MM.1S (cell line): ENCODE data around the gene SPAG16.

ENCODE experiments used
- DNase-seq: peaks from one replicate; pipeline ENCODE4 v3.0.0-alpha.2; 2015
- H2AFZ ChIP-seq: fragments of 300-600 bp; sonication (generic); 2 replicates; pipeline ENCODE4 v1.6.0; 2016; ENCODE audit warnings: antibody characterized with exemption, low read length
- H3F3A ChIP-seq: fragments of 300-600 bp; sonication (generic); 2 replicates; pipeline ENCODE4 v1.6.1; 2016; ENCODE audit warnings: mild to moderate bottlenecking, antibody characterized with exemption, low read length, moderate library complexity, mixed read lengths; ENCODE audit not compliant: insufficient read depth
- H3K27ac ChIP-seq: fragments of 300-600 bp; sonication (generic); 2 replicates; pipeline ENCODE4 v1.5.1; 2016; ENCODE audit warnings: mild to moderate bottlenecking, low read length
- H3K27me3 ChIP-seq: fragments of 300-600 bp; sonication (generic); replicated peaks from 2 replicates; pipeline ENCODE4 v1.6.0; 2016; ENCODE audit warnings: low read length; ENCODE audit not compliant: insufficient read depth
- H3K36me3 ChIP-seq: fragments of 300-600 bp; sonication (generic); replicated peaks from 2 replicates; pipeline ENCODE4 v1.6.1; 2016; ENCODE audit warnings: mild to moderate bottlenecking, low read length, mixed read lengths; ENCODE audit not compliant: insufficient read depth
- H3K4me1 ChIP-seq: fragments of 300-600 bp; sonication (generic); 2 replicates; pipeline ENCODE4 v1.6.1; 2016; ENCODE audit warnings: low read length, mixed read lengths
- H3K4me2 ChIP-seq: fragments of 300-600 bp; sonication (generic); 2 replicates; pipeline ENCODE4 v1.6.0; 2016; ENCODE audit warnings: low read depth, low read length
- H3K4me3 ChIP-seq: fragments of 300-600 bp; sonication (generic); 2 replicates; pipeline ENCODE4 v1.5.1; 2016; ENCODE audit warnings: low read length, mixed read lengths
- H3K79me2 ChIP-seq: fragments of 300-600 bp; sonication (generic); 2 replicates; pipeline ENCODE4 v1.6.1; 2016; ENCODE audit warnings: mixed run types, low read length, mixed read lengths
- H3K9ac ChIP-seq: fragments of 300-600 bp; sonication (generic); 2 replicates; pipeline ENCODE4 v1.6.1; 2016; ENCODE audit warnings: low read length, mixed read lengths
- H3K9me2 ChIP-seq: fragments of 300-600 bp; sonication (generic); replicated peaks from 2 replicates; pipeline ENCODE4 v1.6.1; 2016; ENCODE audit warnings: mild to moderate bottlenecking, low read length, mixed read lengths; ENCODE audit not compliant: insufficient read depth
- H3K9me3 ChIP-seq: fragments of 300-600 bp; sonication (generic); replicated peaks from 2 replicates; pipeline ENCODE4 v1.6.1; 2016; ENCODE audit warnings: mild to moderate bottlenecking, low read length, mixed read lengths; ENCODE audit not compliant: insufficient read depth
- H4K20me1 ChIP-seq: fragments of 300-600 bp; sonication (generic); 2 replicates; pipeline ENCODE4 v1.6.1; 2016; ENCODE audit warnings: mild to moderate bottlenecking, low read length, moderate library complexity, mixed read lengths; ENCODE audit not compliant: insufficient read depth
- EZH2 ChIP-seq: fragments of 300-600 bp; sonication (generic); optimal IDR thresholded peaks from 2 replicates; pipeline ENCODE3; 2017; ENCODE audit warnings: low read depth, mild to moderate bottlenecking, antibody characterized with exemption, low read length, mixed read lengths
- EZH2phosphoT487 ChIP-seq: fragments of 300-600 bp; sonication (generic); IDR thresholded peaks from 2 replicates; pipeline ENCODE4 v1.6.1; 2018; ENCODE audit warnings: antibody characterized with exemption, low read length
- TF ChIP-seq, protein P1 (sequence below): fragments of 300-600 bp; sonication (generic); IDR thresholded peaks from 2 replicates; pipeline ENCODE4 v1.5.1; 2016; ENCODE audit warnings: antibody characterized with exemption, low read length, mixed read lengths

The SPAG16 gene

DNA sequence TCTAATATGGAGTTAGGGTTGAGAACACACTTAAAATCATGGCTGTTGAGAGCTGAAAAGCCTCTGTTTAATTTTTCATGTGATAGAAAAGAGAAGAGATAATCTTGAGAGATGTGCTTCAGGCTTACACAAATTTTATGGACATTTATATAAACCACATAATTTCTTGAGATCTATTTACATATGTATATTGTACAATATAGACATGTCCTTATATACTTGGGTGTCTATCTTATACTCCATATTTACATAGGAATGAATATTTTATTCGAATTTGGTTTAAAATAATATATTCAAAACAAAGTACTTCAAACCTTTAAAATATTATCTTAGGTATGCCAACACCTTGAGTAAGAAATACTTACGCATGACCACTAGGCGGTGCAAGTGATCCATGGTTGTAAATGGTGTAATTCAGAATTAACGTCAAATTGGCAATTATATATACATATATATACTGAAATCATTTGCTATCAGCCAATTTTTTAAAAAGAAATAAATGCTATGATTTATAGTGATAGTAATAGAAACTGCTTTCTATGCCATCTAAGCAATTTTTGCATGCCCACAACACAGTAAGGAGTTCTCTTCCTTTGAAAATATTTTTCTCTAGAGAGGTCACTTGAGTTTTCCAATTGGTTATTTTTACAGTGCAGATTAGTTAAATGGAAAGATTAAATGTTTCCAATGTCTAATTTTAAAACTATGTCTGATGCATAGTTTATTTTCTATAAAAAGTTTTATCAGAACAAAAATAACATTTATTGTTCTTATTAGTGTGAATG is 37.6 kb upstream of the SPAG16 start:
- Histone ChIP-seq H3K4me3 (no peak overlapping the region), H3K4me2 (no peak overlapping the region), H3K27ac (no peak overlapping the region), H3K9ac (no peak overlapping the region), H3K4me1 (peaks cover 19% of the 10 kb centered on the region), H2AFZ (no peak overlapping the region), H3K9me2 (no peaks in the 10 kb centered on the region), H3F3A (peaks cover 14% of the 10 kb centered on the region), H3K27me3 (no peaks in the 10 kb centered on the region), H3K9me3 (no peaks in the 10 kb centered on the region), H3K36me3 (no peaks in the 10 kb centered on the region), H4K20me1 (no peaks in the 10 kb centered on the region), H3K79me2 (no peaks in the 10 kb centered on the region)
- DNase-seq = peak; percentile 70
- TF ChIP-seq EZH2phosphoT487 = no peak
- no peak for TF ChIP-seq EZH2
- TF ChIP-seq, protein P1, sequence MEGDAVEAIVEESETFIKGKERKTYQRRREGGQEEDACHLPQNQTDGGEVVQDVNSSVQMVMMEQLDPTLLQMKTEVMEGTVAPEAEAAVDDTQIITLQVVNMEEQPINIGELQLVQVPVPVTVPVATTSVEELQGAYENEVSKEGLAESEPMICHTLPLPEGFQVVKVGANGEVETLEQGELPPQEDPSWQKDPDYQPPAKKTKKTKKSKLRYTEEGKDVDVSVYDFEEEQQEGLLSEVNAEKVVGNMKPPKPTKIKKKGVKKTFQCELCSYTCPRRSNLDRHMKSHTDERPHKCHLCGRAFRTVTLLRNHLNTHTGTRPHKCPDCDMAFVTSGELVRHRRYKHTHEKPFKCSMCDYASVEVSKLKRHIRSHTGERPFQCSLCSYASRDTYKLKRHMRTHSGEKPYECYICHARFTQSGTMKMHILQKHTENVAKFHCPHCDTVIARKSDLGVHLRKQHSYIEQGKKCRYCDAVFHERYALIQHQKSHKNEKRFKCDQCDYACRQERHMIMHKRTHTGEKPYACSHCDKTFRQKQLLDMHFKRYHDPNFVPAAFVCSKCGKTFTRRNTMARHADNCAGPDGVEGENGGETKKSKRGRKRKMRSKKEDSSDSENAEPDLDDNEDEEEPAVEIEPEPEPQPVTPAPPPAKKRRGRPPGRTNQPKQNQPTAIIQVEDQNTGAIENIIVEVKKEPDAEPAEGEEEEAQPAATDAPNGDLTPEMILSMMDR = peak; percentile 73

DNA sequence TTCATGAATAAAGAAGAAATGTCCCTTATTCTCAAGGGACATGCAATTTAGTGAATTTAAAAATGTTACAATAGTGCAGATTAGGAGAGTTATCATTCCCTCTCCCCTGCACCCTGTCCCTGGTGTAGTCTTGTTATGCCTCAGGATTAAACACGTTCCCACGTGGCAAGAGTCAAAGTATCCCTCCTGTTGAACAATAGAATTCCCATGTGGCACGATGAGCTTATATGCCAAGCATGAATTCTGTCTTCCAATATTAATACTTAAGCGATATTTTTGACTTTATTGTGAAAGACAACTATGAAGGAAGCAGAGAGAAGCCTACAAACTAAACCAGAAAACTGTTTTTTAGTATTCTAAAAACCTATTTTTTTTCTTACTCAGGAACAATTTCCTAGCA is 36.7 kb upstream of the SPAG16 start:
- Histone ChIP-seq H3F3A (peaks cover 14% of the 10 kb centered on the region), H2AFZ (no peak overlapping the region), H3K27ac (no peak overlapping the region), H3K79me2 (no peaks in the 10 kb centered on the region), H3K4me3 (no peak overlapping the region), H3K4me2 (no peak overlapping the region), H3K9me2 (no peaks in the 10 kb centered on the region), H3K9ac (no peak overlapping the region), H3K4me1 (peaks cover 14% of the 10 kb centered on the region), H4K20me1 (no peaks in the 10 kb centered on the region), H3K36me3 (no peaks in the 10 kb centered on the region), H3K9me3 (no peaks in the 10 kb centered on the region), H3K27me3 (no peaks in the 10 kb centered on the region)
- no peak for DNase-seq
- TF ChIP-seq EZH2 = no peak
- TF ChIP-seq, protein P1 = no peak
- TF ChIP-seq EZH2phosphoT487 = no peak

DNA sequence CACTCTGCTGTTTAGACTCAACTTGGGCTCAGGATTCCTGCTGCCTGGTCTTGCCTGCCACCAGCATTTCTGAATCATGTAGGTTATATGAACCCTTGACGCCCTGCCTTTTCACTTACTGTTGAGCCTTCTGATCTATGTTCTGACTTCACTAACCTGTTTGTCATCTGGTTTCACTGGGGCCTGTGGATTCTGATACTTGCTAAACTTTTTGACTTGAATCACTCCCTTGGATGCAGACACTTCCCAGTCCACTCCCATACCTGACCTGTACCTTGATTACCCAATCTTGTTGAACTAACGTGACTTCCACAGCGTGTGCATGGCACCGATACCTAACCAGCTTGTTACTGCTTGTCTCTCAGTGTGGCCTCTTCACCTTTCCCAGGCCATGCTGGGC is 35.6 kb upstream of the SPAG16 start:
- Histone ChIP-seq H3K4me1 (peaks cover 8% of the 10 kb centered on the region), H3K79me2 (no peaks in the 10 kb centered on the region), H3K36me3 (no peaks in the 10 kb centered on the region), H4K20me1 (no peaks in the 10 kb centered on the region), H3K9me3 (no peaks in the 10 kb centered on the region), H3K9me2 (no peaks in the 10 kb centered on the region), H3K9ac (no peak overlapping the region), H3F3A (peaks cover 5% of the 10 kb centered on the region), H3K27me3 (no peaks in the 10 kb centered on the region), H3K4me2 (no peak overlapping the region), H3K27ac (no peak overlapping the region), H3K4me3 (no peak overlapping the region), H2AFZ (no peak overlapping the region)
- TF ChIP-seq EZH2 = no peak
- no peak for TF ChIP-seq EZH2phosphoT487
- TF ChIP-seq, protein P1 = no peak
- DNase-seq = no peak
